Epithelial cell of proximal tubule (primary cell): ENCODE data around the gene TPM1. TPM values are rescaled to one million over a fixed set of nuclear protein-coding genes. Genes with fewer than 3 reads are reported as not detected.

Experiments
- DNase-seq: peaks from one replicate; pipeline ENCODE4 v3.0.0-alpha.2; 2011; ENCODE audit warnings: low read depth
- H3K4me3 ChIP-seq: 2 replicates; pipeline ENCODE4 v1.5.1; 2011; ENCODE audit warnings: low read depth, mild to moderate bottlenecking, low read length
- total RNA-seq: library from RNA; depleted of rRNA; stranded (reverse); fragments of >200 nt; gene quantifications from 2 replicates; pipeline ENCODE4 v1.2.3, GENCODE V29; 2015
- TF ChIP-seq, protein P1 (sequence below): conservative IDR thresholded peaks from 2 replicates; pipeline ENCODE4 v1.5.1; 2012; ENCODE audit warnings: low read depth, mild to moderate bottlenecking, low read length

Gene TPM1
- total RNA-seq, 1 donor from 2014 or later: 925 TPM

GRCh38 chr15:63109920-63110319, 67.4 kb downstream of the TPM1 start:
- TF ChIP-seq, protein P1, sequence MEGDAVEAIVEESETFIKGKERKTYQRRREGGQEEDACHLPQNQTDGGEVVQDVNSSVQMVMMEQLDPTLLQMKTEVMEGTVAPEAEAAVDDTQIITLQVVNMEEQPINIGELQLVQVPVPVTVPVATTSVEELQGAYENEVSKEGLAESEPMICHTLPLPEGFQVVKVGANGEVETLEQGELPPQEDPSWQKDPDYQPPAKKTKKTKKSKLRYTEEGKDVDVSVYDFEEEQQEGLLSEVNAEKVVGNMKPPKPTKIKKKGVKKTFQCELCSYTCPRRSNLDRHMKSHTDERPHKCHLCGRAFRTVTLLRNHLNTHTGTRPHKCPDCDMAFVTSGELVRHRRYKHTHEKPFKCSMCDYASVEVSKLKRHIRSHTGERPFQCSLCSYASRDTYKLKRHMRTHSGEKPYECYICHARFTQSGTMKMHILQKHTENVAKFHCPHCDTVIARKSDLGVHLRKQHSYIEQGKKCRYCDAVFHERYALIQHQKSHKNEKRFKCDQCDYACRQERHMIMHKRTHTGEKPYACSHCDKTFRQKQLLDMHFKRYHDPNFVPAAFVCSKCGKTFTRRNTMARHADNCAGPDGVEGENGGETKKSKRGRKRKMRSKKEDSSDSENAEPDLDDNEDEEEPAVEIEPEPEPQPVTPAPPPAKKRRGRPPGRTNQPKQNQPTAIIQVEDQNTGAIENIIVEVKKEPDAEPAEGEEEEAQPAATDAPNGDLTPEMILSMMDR: no peak
- no peak for DNase-seq
- no peak overlapping the region for H3K4me3 ChIP-seq

DNA sequence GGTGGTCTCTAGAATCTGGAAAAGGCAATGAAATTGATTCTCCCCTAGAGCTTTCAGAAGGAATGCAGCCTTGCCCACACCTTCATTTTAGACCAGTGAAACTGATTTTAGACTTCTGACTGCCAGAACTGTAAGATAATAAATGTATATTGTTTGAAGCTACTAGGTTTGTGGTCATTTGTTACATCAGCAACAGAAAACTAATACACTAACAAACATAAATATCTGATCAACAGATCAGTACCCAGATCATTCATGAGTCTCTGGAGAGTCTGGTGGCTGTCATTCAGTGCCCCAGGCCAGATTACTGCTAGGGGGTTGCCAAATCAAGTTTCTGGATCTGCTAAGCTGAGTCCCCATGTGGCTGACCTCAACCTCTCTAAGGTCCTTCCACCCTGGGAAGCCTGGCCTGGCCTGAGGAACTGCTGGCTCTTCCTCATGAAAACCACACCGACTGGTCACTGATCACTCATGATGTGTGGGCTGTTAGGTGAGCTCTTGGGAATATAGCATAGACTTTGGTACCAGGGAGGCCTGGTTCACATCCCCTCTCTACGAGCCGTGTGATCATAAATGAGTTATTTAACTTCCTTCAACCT, 68.0 kb downstream of the TPM1 start:
- TF ChIP-seq, protein P1: no peak
- DNase-seq: no peak

GRCh38 chr15:63111481-63111880, 68.9 kb downstream of the TPM1 start:
- TF ChIP-seq, protein P1: no peak

More for the DNA sequence above, 68.0 kb downstream of the TPM1 start:
- no peak overlapping the region for H3K4me3 ChIP-seq

GRCh38 chr15:63112871-63113270, 70.3 kb downstream of the TPM1 start:
- H3K4me3 ChIP-seq: no peak overlapping the region
- TF ChIP-seq, protein P1: no peak
- DNase-seq: no peak

More at GRCh38 chr15:63111481-63111880, 68.9 kb downstream of the TPM1 start:
- no peak overlapping the region for H3K4me3 ChIP-seq
- DNase-seq: no peak

DNA sequence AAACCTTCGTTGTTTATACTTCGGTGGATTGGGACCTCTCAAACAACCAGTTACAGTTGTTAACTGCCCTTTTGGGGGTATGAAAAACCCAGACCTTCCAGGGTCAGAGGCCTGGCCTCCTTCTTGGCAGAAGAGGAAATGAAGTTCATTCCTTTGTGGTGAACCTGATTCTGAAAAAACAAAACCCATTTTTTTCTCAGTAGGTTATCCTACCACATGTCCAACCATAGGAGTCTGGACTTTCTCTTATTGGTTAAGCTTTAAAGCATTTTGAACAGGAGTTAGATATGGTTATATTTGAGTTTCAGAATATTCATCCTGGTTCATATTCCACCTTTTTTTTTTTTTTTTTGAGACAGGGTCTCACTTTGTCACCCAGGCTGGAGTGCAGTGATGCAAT, 71.9 kb downstream of the TPM1 start:
- H3K4me3 ChIP-seq: no peak overlapping the region
- TF ChIP-seq, protein P1: no peak
- DNase-seq: no peak

Other genes starting within 250 kb of the TPM1 start
- 9.7 and 11.2 TPM in 2 replicates for gene LACTB, start 79.1 kb downstream of the TPM1 start, total RNA-seq
- gene RPS27L, start 114.7 kb downstream of the TPM1 start, total RNA-seq: 106 and 231 TPM in 2 replicates
- 20.9 and 27.0 TPM in 2 replicates for gene RAB8B, start 146.9 kb downstream of the TPM1 start, total RNA-seq
- 2.7 and 3.9 TPM in 2 replicates for gene APH1B, start 234.9 kb downstream of the TPM1 start, total RNA-seq